Measurements from ENCODE around the gene ATP8B4.
"Not testable (repeated sequence)": the region's sequence is repeated elsewhere in the genome, so short reads cannot be mapped to it uniquely, and the experiment has no call there.

ATP8B4 gene

DNA sequence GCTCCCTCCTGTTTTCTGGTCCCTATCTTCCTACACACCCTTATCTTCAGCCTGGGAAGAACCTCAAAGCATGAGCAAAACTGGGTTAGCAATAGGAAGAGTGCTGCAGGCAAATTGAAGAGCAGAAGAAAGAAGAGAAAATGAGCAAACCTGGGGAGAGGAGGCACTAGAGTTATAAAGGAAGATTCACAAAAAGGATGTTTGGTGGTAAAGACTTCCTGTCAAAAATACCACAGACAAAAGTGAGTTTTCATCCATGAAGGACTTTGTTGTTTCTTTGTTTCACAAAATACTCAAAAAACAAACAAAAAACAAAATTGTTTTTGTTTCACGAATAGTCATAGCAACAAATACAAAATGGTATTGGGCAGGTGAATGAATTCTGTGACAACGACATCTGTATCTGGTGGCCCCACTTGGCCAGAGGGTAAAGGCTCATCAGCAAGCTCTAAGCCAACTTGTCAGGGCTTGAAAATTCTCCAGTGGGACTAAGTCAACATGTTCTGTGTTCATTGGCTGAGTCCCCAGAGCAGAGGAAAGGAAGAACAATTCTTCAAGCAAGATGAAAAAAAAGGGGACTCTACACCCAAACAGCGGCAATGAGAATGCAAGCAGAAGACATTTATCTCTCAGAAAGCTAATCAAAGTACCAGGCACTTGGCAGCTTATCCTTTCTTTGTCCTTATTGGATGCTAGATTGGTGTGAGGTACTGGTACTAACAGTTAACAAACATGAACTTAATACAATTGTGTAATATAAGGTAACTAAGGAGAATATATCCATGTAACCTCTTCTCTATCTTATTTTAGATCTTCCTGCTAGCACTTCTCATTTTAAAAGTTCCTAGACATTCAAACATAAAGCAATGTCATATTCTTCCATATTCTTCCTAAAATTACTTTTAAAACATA lies 9.7 kb downstream of the ATP8B4 start:
- peak; percentile 13 for DNase-seq (ENCODE audit: low spot score)

- no peak for DNase-seq (ENCODE audit: low spot score)
Measured at GRCh38 chr15:50108461-50108860, 10.6 kb downstream of the ATP8B4 start.

- DNase-seq (ENCODE audit: low spot score): no peak
Measured at GRCh38 chr15:50107591-50108408, 11.2 kb downstream of the ATP8B4 start.

- no peak for DNase-seq (ENCODE audit: low spot score)
Measured at GRCh38 chr15:50107157-50107556, 11.9 kb downstream of the ATP8B4 start.

DNA sequence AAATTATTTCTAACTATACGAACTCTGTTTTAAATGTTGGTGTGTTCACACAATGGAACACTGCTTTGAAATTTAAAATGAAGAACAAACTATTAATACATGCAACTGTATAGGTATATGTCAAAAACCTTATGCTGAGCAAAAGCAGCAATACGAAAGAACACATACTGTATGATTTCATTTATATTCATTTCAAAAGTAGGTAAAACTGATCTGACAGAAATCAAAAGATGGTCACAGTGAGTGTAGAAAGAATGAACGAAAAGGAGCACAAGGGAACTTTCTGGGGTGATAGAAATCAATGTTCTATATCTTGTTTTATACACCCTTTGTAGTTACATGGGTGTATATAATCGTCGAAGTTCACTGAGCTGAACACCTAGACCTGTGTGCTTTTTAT lies 12.6 kb downstream of the ATP8B4 start:
- no peak for DNase-seq (ENCODE audit: low spot score)

- no peak for DNase-seq (ENCODE audit: low spot score)
Measured at GRCh38 chr15:50100486-50100885, 18.5 kb downstream of the ATP8B4 start.

GRCh38 chr15:50098545-50098944 lies 20.5 kb downstream of the ATP8B4 start:
- no peak for DNase-seq (ENCODE audit: low spot score)

GRCh38 chr15:50095938-50096821 lies 22.9 kb downstream of the ATP8B4 start:
- no peak for DNase-seq (ENCODE audit: low spot score)

DNA sequence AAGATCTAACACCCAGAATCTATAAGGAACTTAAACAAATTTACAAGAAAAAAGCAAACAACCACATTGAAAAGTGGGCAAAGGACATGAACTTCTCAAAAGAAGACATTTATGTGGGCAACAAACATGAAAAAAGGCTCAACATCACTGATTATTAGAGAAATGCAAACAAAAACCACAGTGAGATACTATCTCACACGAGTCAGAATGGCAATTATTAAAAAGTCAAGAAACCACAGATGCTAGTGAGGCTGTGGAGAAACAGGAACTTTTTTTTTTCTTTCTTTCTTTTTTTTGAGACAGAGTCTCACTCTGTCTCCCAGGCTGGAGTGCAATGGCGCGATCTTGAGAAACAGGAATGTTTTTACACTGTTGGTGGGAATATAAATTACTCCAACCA lies 29.6 kb downstream of the ATP8B4 start:
- not testable (repeated sequence) for DNase-seq (ENCODE audit: low spot score)

DNA sequence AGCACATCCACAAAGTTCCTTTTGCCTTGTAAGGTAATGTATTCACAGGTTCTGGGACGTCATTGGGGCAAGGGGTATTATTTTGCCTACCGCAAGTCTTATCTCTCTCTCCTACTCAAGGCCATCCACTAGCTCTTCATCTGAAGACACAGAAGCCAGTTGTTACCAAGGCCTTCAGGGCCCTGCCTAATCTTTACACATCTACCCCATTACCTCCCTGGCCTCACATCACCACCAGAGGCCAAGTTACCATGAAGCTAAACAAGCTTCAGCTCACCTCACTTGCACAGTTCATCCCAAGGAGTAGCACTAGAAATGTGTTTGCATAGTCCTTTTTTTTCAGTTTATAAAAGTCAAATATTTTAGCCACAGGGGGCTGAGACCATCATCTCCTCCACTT lies 34.1 kb downstream of the ATP8B4 start:
- DNase-seq (ENCODE audit: low spot score): no peak

- no peak for DNase-seq (ENCODE audit: low spot score)
Measured at GRCh38 chr15:50083424-50084025, 35.5 kb downstream of the ATP8B4 start.

GRCh38 chr15:50082066-50082465 lies 37.0 kb downstream of the ATP8B4 start:
- no peak for DNase-seq (ENCODE audit: low spot score)

DNA sequence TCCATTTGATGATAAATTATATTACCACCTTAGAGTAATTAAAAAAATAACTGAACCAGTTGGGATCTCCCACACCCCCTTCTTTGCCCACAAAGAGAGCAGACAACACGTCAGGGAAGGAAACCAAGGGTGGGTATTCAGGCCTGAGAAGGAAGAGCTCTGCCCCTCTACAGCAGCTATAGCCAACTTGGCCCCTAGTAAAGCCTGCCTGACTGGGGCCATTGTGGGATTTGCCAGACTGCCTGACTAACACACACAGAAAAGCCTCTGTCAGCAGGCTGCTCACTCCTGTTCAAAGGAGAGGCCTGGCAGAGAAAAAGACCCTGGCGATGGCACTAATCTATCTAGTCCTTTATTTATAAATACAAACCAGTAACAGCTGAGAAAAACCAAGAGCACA lies 41.4 kb downstream of the ATP8B4 start:
- no peak for DNase-seq (ENCODE audit: low spot score)

DNA sequence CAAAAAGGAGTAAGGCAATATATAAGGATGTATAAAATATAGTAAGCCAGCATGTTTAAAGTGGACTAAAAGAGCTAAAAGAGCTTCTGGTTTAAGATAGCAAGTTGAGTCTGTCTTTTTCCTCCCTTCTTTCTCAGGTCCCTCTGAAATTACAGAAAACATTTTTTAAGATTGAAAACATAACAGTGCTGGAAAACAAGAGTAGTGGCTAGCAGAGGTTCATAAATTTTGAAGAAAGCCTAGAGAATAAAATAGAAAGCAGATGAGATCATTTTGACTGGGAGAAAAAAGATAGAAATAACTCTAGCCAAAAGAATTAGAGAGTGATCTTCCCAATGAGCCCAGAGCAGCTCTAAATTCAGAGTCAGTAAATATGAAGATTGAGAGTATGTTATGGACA lies 41.9 kb downstream of the ATP8B4 start:
- DNase-seq (ENCODE audit: low spot score): no peak

DNA sequence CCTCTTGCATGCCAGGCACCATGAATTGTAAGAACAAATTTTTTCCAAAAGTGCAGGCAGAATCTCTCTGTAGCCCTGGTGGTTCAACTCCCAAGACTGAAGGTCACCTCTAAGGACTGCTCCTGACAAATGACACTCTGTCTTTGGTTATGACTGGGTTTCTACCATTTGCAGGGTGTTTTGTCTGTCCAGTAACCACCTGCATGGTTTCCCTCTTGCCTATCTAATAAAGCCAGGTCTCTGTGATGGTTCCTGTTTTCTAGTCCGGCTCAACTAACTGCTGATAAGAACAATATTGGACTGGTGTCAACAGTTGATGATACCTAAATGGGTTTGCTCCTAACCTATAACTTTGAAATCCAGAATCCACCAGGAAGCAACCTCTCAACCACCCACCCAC lies 43.7 kb downstream of the ATP8B4 start:
- no peak for DNase-seq (ENCODE audit: low spot score)

DNA sequence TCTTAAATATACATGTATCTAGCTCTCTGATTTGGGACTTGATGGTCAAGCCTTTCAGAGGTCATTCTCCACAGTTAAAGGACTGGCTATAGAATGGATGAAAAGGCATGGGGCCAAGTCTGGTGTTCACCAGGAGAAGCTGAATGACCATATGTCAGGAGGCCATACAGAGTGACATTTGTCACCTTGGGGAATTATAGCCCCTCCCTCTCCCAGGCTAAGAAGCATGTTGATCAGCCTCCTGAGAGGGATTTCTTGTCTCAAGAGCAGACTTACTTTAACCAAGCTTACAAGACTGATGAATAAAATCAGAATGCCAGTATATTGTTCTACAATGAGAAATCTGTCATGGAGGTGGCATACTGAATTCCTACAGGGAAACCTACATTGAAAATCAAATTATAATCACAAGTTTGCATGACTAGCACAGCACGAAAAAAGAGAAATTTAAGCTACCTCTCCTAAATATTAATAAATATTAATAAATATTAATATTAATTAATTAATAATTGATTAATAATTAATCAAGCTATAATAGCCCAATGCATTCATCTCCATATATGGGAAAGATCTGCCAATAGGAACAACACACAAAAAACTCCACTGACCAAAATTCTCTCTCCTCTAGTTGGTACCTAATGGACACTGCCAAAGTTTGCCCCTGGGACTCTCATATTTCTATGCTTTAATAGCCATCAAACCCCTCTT lies 47.3 kb downstream of the ATP8B4 start:
- DNase-seq (ENCODE audit: low spot score): no peak

GRCh38 chr15:50068016-50068415 lies 51.0 kb downstream of the ATP8B4 start:
- DNase-seq (ENCODE audit: low spot score): no peak

DNA sequence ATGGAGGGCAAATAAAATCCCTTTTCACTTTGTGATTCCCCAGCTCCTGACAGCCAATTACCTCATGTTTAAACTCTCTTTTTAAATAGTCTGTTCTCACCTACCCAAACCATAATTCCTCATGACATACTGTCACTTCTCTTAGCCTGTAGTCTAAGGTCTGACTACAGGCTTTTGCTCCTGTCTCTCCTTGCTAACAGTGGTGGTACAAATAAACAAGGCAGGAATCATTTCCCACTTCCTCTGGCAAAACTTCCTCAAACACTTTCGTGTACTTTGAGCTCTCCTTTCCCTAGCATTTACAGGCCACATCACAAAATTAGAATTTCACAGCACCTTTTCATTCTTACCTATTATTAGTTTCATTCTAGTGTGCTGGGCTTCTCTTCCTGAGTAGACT lies 51.8 kb downstream of the ATP8B4 start:
- no peak for DNase-seq (ENCODE audit: low spot score)

DNA sequence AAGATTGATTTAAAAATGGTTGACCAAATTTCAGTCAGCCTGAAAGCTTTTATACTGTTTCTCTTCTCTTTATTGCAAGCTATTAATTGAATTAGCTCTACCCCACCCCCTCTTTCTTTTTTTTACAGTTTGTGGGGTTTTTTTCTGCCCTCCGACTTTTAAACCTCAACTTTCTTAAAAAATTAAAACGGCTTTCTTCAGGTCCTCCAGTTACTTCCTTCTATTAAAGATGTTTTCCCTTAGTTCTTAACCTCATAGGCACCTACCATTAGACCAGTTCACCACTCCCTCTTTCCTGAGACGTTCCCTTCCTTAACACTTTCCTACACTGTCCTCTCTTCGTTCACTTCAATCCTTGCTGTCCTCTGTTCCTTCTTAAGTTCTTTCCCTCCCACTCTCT lies 52.4 kb downstream of the ATP8B4 start:
- DNase-seq (ENCODE audit: low spot score): no peak

- no peak for DNase-seq (ENCODE audit: low spot score)
Measured at GRCh38 chr15:50066202-50066601, 52.8 kb downstream of the ATP8B4 start.

GRCh38 chr15:50065279-50065678 lies 53.8 kb downstream of the ATP8B4 start:
- no peak for DNase-seq (ENCODE audit: low spot score)
